ENCODE data around the gene ZNF613. TPM values are rescaled to one million over a fixed set of nuclear protein-coding genes. Genes with fewer than 3 reads are reported as not detected.
"Not testable (repeated sequence)": the region's sequence is repeated elsewhere in the genome, so short reads cannot be mapped to it uniquely, and the experiment has no call there.

ZNF613 gene
- total and polyA plus RNA-seq, 2 of the 13 experiments (the other 11 are each of a cell fraction or from before 2014, with no cell fraction given) = 3.6 to 8.3 TPM

- TF ChIP-seq TBX2 (CRISPR knock-in tag; IDR thresholded peaks at IDR 0.05; ENCODE audit: borderline replicate concordance) (peak; percentile 74), ZNF580 (CRISPR knock-in tag; IDR thresholded peaks at IDR 0.05; ENCODE audit: borderline replicate concordance, low read depth) (0 out of 2 replicates have a peak, but pooled peaks have one; percentile 47), TCF7 (IDR thresholded peaks at IDR 0.05; ENCODE audit: low read depth) (peak; percentile 47), ZNF292 (CRISPR knock-in tag; IDR thresholded peaks at IDR 0.05; ENCODE audit: borderline replicate concordance, low read depth) (peak; percentile 44; the same call in 1 of the 2 replicates), YEATS2 (CRISPR knock-in tag; IDR thresholded peaks at IDR 0.05; ENCODE audit: borderline replicate concordance) (peak; percentile 46; the same call in 1 of the 2 replicates), ZNF614 (CRISPR knock-in tag; IDR thresholded peaks at IDR 0.05; ENCODE audit: borderline replicate concordance) (0 out of 2 replicates have a peak, but pooled peaks have one; percentile 29), PHF8 (CRISPR knock-in tag; IDR thresholded peaks at IDR 0.05) (peak; percentile 28; the same call in 1 of the 2 replicates), THAP7 (CRISPR knock-in tag; IDR thresholded peaks at IDR 0.05) (0 out of 2 replicates have a peak, but pooled peaks have one; percentile 20), ZNF281 (CRISPR knock-in tag; IDR thresholded peaks at IDR 0.05; ENCODE audit: borderline replicate concordance) (peak; percentile 70; the same call in 1 of the 2 replicates), MEF2D (CRISPR knock-in tag; IDR thresholded peaks at IDR 0.05) (peak; percentile 32; the same call in 1 of the 2 replicates), SOX6 (CRISPR knock-in tag; IDR thresholded peaks at IDR 0.05) (peak; percentile 90), FOXK1 (CRISPR knock-in tag; IDR thresholded peaks at IDR 0.05; ENCODE audit: borderline replicate concordance, low read depth) (0 out of 2 replicates have a peak, but pooled peaks have one; percentile 44), HNF1A (IDR thresholded peaks at IDR 0.05; ENCODE audit: low read depth) (peak; percentile 76; the same call in 1 of the 2 replicates), HNF1A (CRISPR knock-in tag; IDR thresholded peaks at IDR 0.05; ENCODE audit: borderline replicate concordance) (peak; percentile 86; the same call in 1 of the 2 replicates), TCF12 (CRISPR knock-in tag; IDR thresholded peaks at IDR 0.05) (peak; percentile 19; the same call in 1 of the 2 replicates), ZNF574 (CRISPR knock-in tag; IDR thresholded peaks at IDR 0.05) (peak; percentile 53; the same call in 1 of the 2 replicates)
- not testable (repeated sequence) for TF ChIP-seq SOX6, TCF12 (IDR thresholded peaks at IDR 0.05)
Measured at GRCh38 chr19:51960621-51961233, 33.5 kb downstream of the ZNF613 start (continued).
